ENCODE results near the gene CCDC120. TPM values are rescaled to one million over a fixed set of nuclear protein-coding genes. Genes with fewer than 3 reads are reported as not detected.

CCDC120 gene
- total RNA-seq, 1 experiment from 2014 or later: 11.0 TPM

DNA sequence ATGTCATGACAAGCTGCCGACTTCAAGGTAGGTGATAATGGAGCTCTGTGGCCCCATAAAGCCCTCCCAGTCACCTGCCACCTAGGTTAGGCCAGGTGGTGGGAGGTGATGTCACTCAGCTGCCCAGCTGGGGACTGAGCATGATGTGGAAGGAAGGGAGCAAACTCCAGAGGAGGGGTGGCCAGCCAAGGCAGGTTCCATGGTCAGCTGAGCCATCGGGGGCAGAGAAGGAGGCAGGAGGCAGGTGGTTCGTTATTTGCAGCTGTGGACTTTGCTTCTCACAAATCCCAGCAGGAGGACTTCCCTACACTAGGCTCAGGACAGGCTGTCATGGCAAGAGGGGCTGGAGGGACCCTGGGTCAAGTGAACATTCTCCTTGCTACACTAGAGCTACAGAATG, 2.1 kb downstream of the CCDC120 start:
- Histone ChIP-seq H3K4me1 (ENCODE audit: control insufficient read depth, insufficient read depth, low read length) (no peaks in the 10 kb centered on the region), H3K36me3 (ENCODE audit: control insufficient read depth, insufficient read depth, low read length) (no peaks in the 10 kb centered on the region; the same call in 1 of the 2 replicates), H3K27ac (ENCODE audit: low read length) (no peak overlapping the region), H3K9me3 (ENCODE audit: control insufficient read depth, insufficient read depth, low read depth, low read length) (no peaks in the 10 kb centered on the region), H3K27me3 (ENCODE audit: control insufficient read depth, insufficient read depth, low read length) (no peaks in the 10 kb centered on the region), H3K4me3 (ENCODE audit: low read depth in 2 of 2, low read length in 2 of 2) (no peak overlapping the region)
- TF ChIP-seq POLR2AphosphoS5 (IDR thresholded peaks at IDR 0.05; ENCODE audit: low read depth, low read length) (no peak), TCF7L2 (IDR thresholded peaks at IDR 0.05; ENCODE audit: low read depth, low read length) (no peak), SIN3A (IDR thresholded peaks at IDR 0.05; ENCODE audit: borderline replicate concordance, insufficient read depth, low read depth, low read length) (no peak)
- TF ChIP-seq, protein P1, sequence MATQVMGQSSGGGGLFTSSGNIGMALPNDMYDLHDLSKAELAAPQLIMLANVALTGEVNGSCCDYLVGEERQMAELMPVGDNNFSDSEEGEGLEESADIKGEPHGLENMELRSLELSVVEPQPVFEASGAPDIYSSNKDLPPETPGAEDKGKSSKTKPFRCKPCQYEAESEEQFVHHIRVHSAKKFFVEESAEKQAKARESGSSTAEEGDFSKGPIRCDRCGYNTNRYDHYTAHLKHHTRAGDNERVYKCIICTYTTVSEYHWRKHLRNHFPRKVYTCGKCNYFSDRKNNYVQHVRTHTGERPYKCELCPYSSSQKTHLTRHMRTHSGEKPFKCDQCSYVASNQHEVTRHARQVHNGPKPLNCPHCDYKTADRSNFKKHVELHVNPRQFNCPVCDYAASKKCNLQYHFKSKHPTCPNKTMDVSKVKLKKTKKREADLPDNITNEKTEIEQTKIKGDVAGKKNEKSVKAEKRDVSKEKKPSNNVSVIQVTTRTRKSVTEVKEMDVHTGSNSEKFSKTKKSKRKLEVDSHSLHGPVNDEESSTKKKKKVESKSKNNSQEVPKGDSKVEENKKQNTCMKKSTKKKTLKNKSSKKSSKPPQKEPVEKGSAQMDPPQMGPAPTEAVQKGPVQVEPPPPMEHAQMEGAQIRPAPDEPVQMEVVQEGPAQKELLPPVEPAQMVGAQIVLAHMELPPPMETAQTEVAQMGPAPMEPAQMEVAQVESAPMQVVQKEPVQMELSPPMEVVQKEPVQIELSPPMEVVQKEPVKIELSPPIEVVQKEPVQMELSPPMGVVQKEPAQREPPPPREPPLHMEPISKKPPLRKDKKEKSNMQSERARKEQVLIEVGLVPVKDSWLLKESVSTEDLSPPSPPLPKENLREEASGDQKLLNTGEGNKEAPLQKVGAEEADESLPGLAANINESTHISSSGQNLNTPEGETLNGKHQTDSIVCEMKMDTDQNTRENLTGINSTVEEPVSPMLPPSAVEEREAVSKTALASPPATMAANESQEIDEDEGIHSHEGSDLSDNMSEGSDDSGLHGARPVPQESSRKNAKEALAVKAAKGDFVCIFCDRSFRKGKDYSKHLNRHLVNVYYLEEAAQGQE (IDR thresholded peaks at IDR 0.05; ENCODE audit: insufficient read depth in 1 of 2, low read depth in 2 of 2, low read length in 1 of 2): no peak
- TF ChIP-seq, protein P2, sequence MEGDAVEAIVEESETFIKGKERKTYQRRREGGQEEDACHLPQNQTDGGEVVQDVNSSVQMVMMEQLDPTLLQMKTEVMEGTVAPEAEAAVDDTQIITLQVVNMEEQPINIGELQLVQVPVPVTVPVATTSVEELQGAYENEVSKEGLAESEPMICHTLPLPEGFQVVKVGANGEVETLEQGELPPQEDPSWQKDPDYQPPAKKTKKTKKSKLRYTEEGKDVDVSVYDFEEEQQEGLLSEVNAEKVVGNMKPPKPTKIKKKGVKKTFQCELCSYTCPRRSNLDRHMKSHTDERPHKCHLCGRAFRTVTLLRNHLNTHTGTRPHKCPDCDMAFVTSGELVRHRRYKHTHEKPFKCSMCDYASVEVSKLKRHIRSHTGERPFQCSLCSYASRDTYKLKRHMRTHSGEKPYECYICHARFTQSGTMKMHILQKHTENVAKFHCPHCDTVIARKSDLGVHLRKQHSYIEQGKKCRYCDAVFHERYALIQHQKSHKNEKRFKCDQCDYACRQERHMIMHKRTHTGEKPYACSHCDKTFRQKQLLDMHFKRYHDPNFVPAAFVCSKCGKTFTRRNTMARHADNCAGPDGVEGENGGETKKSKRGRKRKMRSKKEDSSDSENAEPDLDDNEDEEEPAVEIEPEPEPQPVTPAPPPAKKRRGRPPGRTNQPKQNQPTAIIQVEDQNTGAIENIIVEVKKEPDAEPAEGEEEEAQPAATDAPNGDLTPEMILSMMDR (IDR thresholded peaks at IDR 0.05): no peak
- in situ Hi-C loops (cut with HindIII; ENCODE audit: low pct_unique_long_range_greater_than_20kb, low sequenced_read_pairs) (no loop called here), intact Hi-C loops (cut with micrococcal nuclease; ENCODE audit: unreplicated experiment) (no loop called here)
- ChIA-PET POLR2A (no interaction called here), CTCF (no interaction called here)
- ATAC-seq (no peak), DNase-seq (ENCODE audit: low read depth, low spot score) (no peak)
- no TSS peak for BruUV-seq (replicated peaks)

DNA sequence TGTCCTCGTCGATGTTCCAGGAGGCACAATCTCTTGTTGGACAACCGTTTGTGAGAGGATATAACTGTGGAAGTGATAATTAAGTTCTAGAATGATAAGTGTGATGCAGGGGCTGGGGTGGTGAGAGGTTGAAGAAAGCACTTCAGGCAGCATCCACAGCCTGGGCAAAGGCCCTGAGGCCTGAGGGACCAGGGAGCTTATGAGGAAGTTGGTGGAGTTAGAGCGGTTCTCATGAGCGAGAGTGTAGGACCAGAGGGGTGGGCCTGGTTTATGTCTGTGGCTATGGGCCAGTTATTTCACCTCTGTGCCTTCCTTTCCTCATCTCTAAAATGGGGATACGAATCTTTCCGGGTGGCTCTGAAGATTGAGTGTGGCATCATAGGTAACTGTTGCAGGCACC, 2.7 kb downstream of the CCDC120 start:
- no peaks in the 10 kb centered on the region; the same call in 1 of the 2 replicates for H3K36me3 ChIP-seq (ENCODE audit: control insufficient read depth, insufficient read depth, low read length)
- CTCF ChIA-PET: no interaction called here
- no peak overlapping the region for H3K4me3 ChIP-seq (ENCODE audit: low read depth in 2 of 2, low read length in 2 of 2)
- ATAC-seq (no peak), DNase-seq (ENCODE audit: low read depth, low spot score) (no peak)
- BruUV-seq (replicated peaks): no TSS peak
- POLR2A ChIA-PET: no interaction called here
- no peaks in the 10 kb centered on the region for H3K27me3 ChIP-seq (ENCODE audit: control insufficient read depth, insufficient read depth, low read length)
- in situ Hi-C loops (cut with HindIII; ENCODE audit: low pct_unique_long_range_greater_than_20kb, low sequenced_read_pairs) (no loop called here), intact Hi-C loops (cut with micrococcal nuclease; ENCODE audit: unreplicated experiment) (no loop called here)
- no peaks in the 10 kb centered on the region for H3K4me1 ChIP-seq (ENCODE audit: control insufficient read depth, insufficient read depth, low read length)
- no peaks in the 10 kb centered on the region for H3K9me3 ChIP-seq (ENCODE audit: control insufficient read depth, insufficient read depth, low read depth, low read length)
- TF ChIP-seq, protein P2 (IDR thresholded peaks at IDR 0.05): no peak
- no peak for TF ChIP-seq SIN3A (IDR thresholded peaks at IDR 0.05; ENCODE audit: borderline replicate concordance, insufficient read depth, low read depth, low read length)
- TF ChIP-seq, protein P1 (IDR thresholded peaks at IDR 0.05; ENCODE audit: insufficient read depth in 1 of 2, low read depth in 2 of 2, low read length in 1 of 2): no peak
- no peak for TF ChIP-seq TCF7L2 (IDR thresholded peaks at IDR 0.05; ENCODE audit: low read depth, low read length)
- TF ChIP-seq POLR2AphosphoS5 (IDR thresholded peaks at IDR 0.05; ENCODE audit: low read depth, low read length): no peak
- no peak overlapping the region for H3K27ac ChIP-seq (ENCODE audit: low read length)

Data from Panc1 (cell line).